ENCODE measurements around the gene TFPT. TPM values are rescaled to one million over a fixed set of nuclear protein-coding genes. Genes with fewer than 3 reads are reported as not detected.

The TFPT gene
- total and polyA plus RNA-seq, 8 donors, result 0.45 to 31.8 (median 10.9) TPM; not detected in 1

- no peaks in the 10 kb centered on the region for H3K4me1 ChIP-seq
- DNase-seq, result no peak
- TF ChIP-seq EP300 (IDR thresholded peaks at IDR 0.05) (no peak), CTCF (IDR thresholded peaks at IDR 0.05) (no peak), POLR2AphosphoS5 (IDR thresholded peaks at IDR 0.05) (no peak), POLR2A (IDR thresholded peaks at IDR 0.05) (no peak)
- H3K27me3 ChIP-seq, result no peaks in the 10 kb centered on the region
- H3K4me3 ChIP-seq, result no peak overlapping the region
- 89 to 95% (median 94%) methylated on average over 11 to 20 of the region's 20 CpGs for WGBS, 5 donors
- intact Hi-C loops (cut with DNase I; ENCODE audit: low total_unique reads), result no loop called here
- H3K36me3 ChIP-seq, result peaks cover 79 to 99% (median 93%) of the 10 kb centered on the region in 4 donors
- H3K27ac ChIP-seq, result no peak overlapping the region
- H3K9me3 ChIP-seq, result no peaks in the 10 kb centered on the region
These were observed 12.9 kb upstream of the TFPT start for GRCh38 chr19:54128441-54128725.

- Histone ChIP-seq H3K36me3 (peaks cover 84 to 99% (median 95%) of the 10 kb centered on the region in 4 donors), H3K9me3 (no peaks in the 10 kb centered on the region), H3K27me3 (no peaks in the 10 kb centered on the region), H3K4me3 (no peak overlapping the region), H3K4me1 (no peaks in the 10 kb centered on the region), H3K27ac (no peak overlapping the region)
- TF ChIP-seq CTCF (IDR thresholded peaks at IDR 0.05) (no peak), POLR2A (IDR thresholded peaks at IDR 0.05) (no peak), POLR2AphosphoS5 (IDR thresholded peaks at IDR 0.05) (no peak), EP300 (IDR thresholded peaks at IDR 0.05) (no peak)
- intact Hi-C loops (cut with DNase I; ENCODE audit: low total_unique reads), result no loop called here
- WGBS, 5 donors, result 89 to 94% (median 92%) methylated on average over 31 to 44 of the region's 44 CpGs
- no peak for DNase-seq
These were observed 12.4 kb upstream of the TFPT start for GRCh38 chr19:54127688-54128440.

- Histone ChIP-seq H3K9me3 (no peaks in the 10 kb centered on the region), H3K4me1 (no peaks in the 10 kb centered on the region), H3K36me3 (peaks cover 87 to 99% (median 98%) of the 10 kb centered on the region in 4 donors), H3K4me3 (no peak overlapping the region), H3K27me3 (no peaks in the 10 kb centered on the region), H3K27ac (no peak overlapping the region)
- WGBS, 5 donors, result 81 to 97% (median 91%) methylated on average over 6 to 9 of the region's 9 CpGs; no CpG with 5 or more reads in 1 of the 5 donors
- intact Hi-C loops (cut with DNase I; ENCODE audit: low total_unique reads), result no loop called here
- TF ChIP-seq POLR2A (IDR thresholded peaks at IDR 0.05) (no peak), CTCF (IDR thresholded peaks at IDR 0.05) (no peak), EP300 (IDR thresholded peaks at IDR 0.05) (no peak), POLR2AphosphoS5 (IDR thresholded peaks at IDR 0.05) (no peak)
- no peak for DNase-seq
These were observed 10.3 kb upstream of the TFPT start for GRCh38 chr19:54125713-54126112.

GRCh38 chr19:54124393-54124792, 8.9 kb upstream of the TFPT start:
- no peaks in the 10 kb centered on the region for H3K27me3 ChIP-seq
- no peak for DNase-seq
- intact Hi-C loops (cut with DNase I; ENCODE audit: low total_unique reads), result no loop called here
- no peak overlapping the region for H3K4me3 ChIP-seq
- TF ChIP-seq CTCF (IDR thresholded peaks at IDR 0.05) (no peak), POLR2AphosphoS5 (IDR thresholded peaks at IDR 0.05) (no peak), EP300 (IDR thresholded peaks at IDR 0.05) (no peak), POLR2A (IDR thresholded peaks at IDR 0.05) (no peak)
- H3K9me3 ChIP-seq, result no peaks in the 10 kb centered on the region
- H3K4me1 ChIP-seq, result no peaks in the 10 kb centered on the region
- WGBS, 5 donors, result 90 to 95% (median 95%) methylated on average over 19 of the region's 19 CpGs
- H3K27ac ChIP-seq, result no peak overlapping the region
- H3K36me3 ChIP-seq, result peaks cover 90 to 100% (median 100%) of the 10 kb centered on the region in 4 donors
